HG03442 (cell line): Measurements from ENCODE around the gene ITSN1.

ENCODE experiments used
- ATAC-seq: cut with Tn5 transposase; IDR thresholded peaks from one replicate; pipeline ENCODE4 v1.9.1; 2021; ENCODE audit warnings: mild to moderate bottlenecking, moderate library complexity; ENCODE audit not compliant: unreplicated experiment

ITSN1 gene

GRCh38 chr21:33881689-33882440 is 239.6 kb downstream of the ITSN1 start:
- ATAC-seq, result no peak

- no peak for ATAC-seq
These were observed 240.8 kb downstream of the ITSN1 start for GRCh38 chr21:33883118-33883517.

- ATAC-seq, result no peak
These were observed 242.3 kb downstream of the ITSN1 start for GRCh38 chr21:33884376-33885171.

GRCh38 chr21:33885172-33885514 is 242.8 kb downstream of the ITSN1 start:
- ATAC-seq, result no peak

GRCh38 chr21:33886321-33886720 is 244.0 kb downstream of the ITSN1 start:
- no peak for ATAC-seq

- no peak for ATAC-seq
These were observed 247.9 kb downstream of the ITSN1 start for GRCh38 chr21:33890187-33890586.

- no peak for ATAC-seq
These were observed 250.6 kb downstream of the ITSN1 start for GRCh38 chr21:33892853-33893252.

GRCh38 chr21:33893917-33894316 is 251.6 kb downstream of the ITSN1 start:
- ATAC-seq, result no peak

- ATAC-seq, result no peak
These were observed 252.5 kb downstream of the ITSN1 start for GRCh38 chr21:33894736-33895288.

- no peak for ATAC-seq
These were observed 253.1 kb downstream of the ITSN1 start for GRCh38 chr21:33895356-33895755.

- ATAC-seq, result no peak
These were observed 254.4 kb downstream of the ITSN1 start for GRCh38 chr21:33896691-33897090.

GRCh38 chr21:33897098-33897497 is 254.8 kb downstream of the ITSN1 start:
- no peak for ATAC-seq

- no peak for ATAC-seq
These were observed 255.4 kb downstream of the ITSN1 start for GRCh38 chr21:33897739-33898138.

- no peak for ATAC-seq
These were observed 256.3 kb downstream of the ITSN1 start for GRCh38 chr21:33898586-33898985.

GRCh38 chr21:33899199-33899598 is 256.9 kb downstream of the ITSN1 start:
- no peak for ATAC-seq

- no peak for ATAC-seq
These were observed 259.3 kb downstream of the ITSN1 start for GRCh38 chr21:33901412-33902288.

- ATAC-seq, result no peak
These were observed 260.0 kb downstream of the ITSN1 start for GRCh38 chr21:33902349-33902748.

- ATAC-seq, result no peak
These were observed 261.7 kb downstream of the ITSN1 start for GRCh38 chr21:33904041-33904440.

- ATAC-seq, result no peak
These were observed 266.5 kb downstream of the ITSN1 start for GRCh38 chr21:33908760-33909159.

GRCh38 chr21:33909756-33910155 is 267.5 kb downstream of the ITSN1 start:
- no peak for ATAC-seq

GRCh38 chr21:33914188-33914587 is 271.9 kb downstream of the ITSN1 start:
- ATAC-seq, result no peak
